Neural progenitor cell (in vitro differentiated cells): ENCODE measurements around the gene TAS1R1. TPM values are rescaled to one million over a fixed set of nuclear protein-coding genes. Genes with fewer than 3 reads are reported as not detected.
"Not testable (repeated sequence)": the region's sequence is repeated elsewhere in the genome, so short reads cannot be mapped to it uniquely, and the experiment has no call there.

ENCODE experiments used
- DNase-seq: peaks from one replicate; pipeline ENCODE4 v3.0.0-alpha.2; 2016; ENCODE audit warnings: low spot score
- H2AFZ ChIP-seq: fragments of 200-600 bp; sonication (generic); replicated peaks from 2 replicates; pipeline ENCODE4 v1.6.1; 2016; ENCODE audit warnings: antibody characterized with exemption
- H3F3A ChIP-seq: fragments of 200-600 bp; sonication (generic); 2 replicates; pipeline ENCODE4 v1.6.1; 2016; ENCODE audit warnings: antibody characterized with exemption, low read depth
- H3K27ac ChIP-seq: fragments of 200-600 bp; sonication (generic); 2 replicates; pipeline ENCODE4 v1.5.1; 2016; ENCODE audit warnings: mild to moderate bottlenecking
- H3K27me3 ChIP-seq: fragments of 200-600 bp; sonication (generic); 2 replicates; pipeline ENCODE4 v1.6.1; 2016; ENCODE audit warnings: mild to moderate bottlenecking, moderate library complexity
- H3K36me3 ChIP-seq: fragments of 200-600 bp; sonication (generic); 2 replicates; pipeline ENCODE4 v1.5.1; 2016
- H3K4me1 ChIP-seq: fragments of 200-600 bp; sonication (generic); 2 replicates; pipeline ENCODE4 v1.6.1; 2016; ENCODE audit warnings: mixed run types
- H3K4me2 ChIP-seq: fragments of 200-600 bp; sonication (generic); 2 replicates; pipeline ENCODE4 v1.6.1; 2016
- H3K4me3 ChIP-seq: fragments of 200-600 bp; sonication (generic); 2 replicates; pipeline ENCODE4 v1.5.1; 2016
- H3K79me2 ChIP-seq: fragments of 200-600 bp; sonication (generic); 2 replicates; pipeline ENCODE4 v1.6.1; 2016; ENCODE audit warnings: low read depth
- H3K9ac ChIP-seq: fragments of 200-600 bp; sonication (generic); 2 replicates; pipeline ENCODE4 v1.6.1; 2016
- H3K9me3 ChIP-seq: fragments of 200-600 bp; sonication (generic); 2 replicates; pipeline ENCODE4 v1.5.1; 2016; ENCODE audit warnings: low read depth
- H4K20me1 ChIP-seq: fragments of 200-600 bp; sonication (generic); 2 replicates; pipeline ENCODE4 v1.6.1; 2016; ENCODE audit warnings: low read depth
- H3K27ac Mint-ChIP-seq: 3 replicates; pipeline ENCODE4 v1.8.0; 2021; ENCODE audit warnings: mixed read lengths
- H3K27me3 Mint-ChIP-seq: 2 replicates; pipeline ENCODE4 v1.8.0; 2022; ENCODE audit warnings: low read depth, mild to moderate bottlenecking, inconsistent platforms, moderate library complexity, mixed read lengths; ENCODE audit not compliant: insufficient read depth
- H3K36me3 Mint-ChIP-seq: 3 replicates; pipeline ENCODE4 v1.8.0; 2021; ENCODE audit warnings: mixed read lengths
- H3K4me1 Mint-ChIP-seq: 3 replicates; pipeline ENCODE4 v1.8.0; 2021; ENCODE audit warnings: mixed read lengths
- H3K4me3 Mint-ChIP-seq: 3 replicates; pipeline ENCODE4 v1.8.0; 2021; ENCODE audit warnings: mild to moderate bottlenecking, moderate library complexity, mixed read lengths
- H3K9me3 Mint-ChIP-seq: 3 replicates; pipeline ENCODE4 v1.8.0; 2020; ENCODE audit warnings: mixed read lengths
- CTCF ChIP-seq: fragments of 200-600 bp; sonication (generic); IDR thresholded peaks from 2 replicates; pipeline ENCODE4 v1.5.1; 2017; ENCODE audit warnings: antibody characterized with exemption, mild to moderate bottlenecking
- EZH2 ChIP-seq: fragments of 200-600 bp; sonication (generic); IDR thresholded peaks from 2 replicates; pipeline ENCODE4 v1.6.1; 2017; ENCODE audit warnings: antibody characterized with exemption, mild to moderate bottlenecking, moderate library complexity
- EZH2phosphoT487 ChIP-seq: fragments of 200-600 bp; sonication (generic); IDR thresholded peaks from 2 replicates; pipeline ENCODE4 v1.6.1; 2017; ENCODE audit warnings: antibody characterized with exemption
- total RNA-seq: library from RNA; depleted of rRNA; stranded (reverse); fragments of >200 nt; gene quantifications from 2 replicates; pipeline ENCODE4 v1.2.3, GENCODE V29; 2015; ENCODE audit warnings: low replicate concordance

Gene TAS1R1
- total RNA-seq, 1 donor from 2014 or later = not detected

GRCh38 chr1:6547301-6547700 is 7.8 kb upstream of the TAS1R1 start:
- H3K27me3 ChIP-seq = no peaks in the 10 kb centered on the region
- H4K20me1 ChIP-seq = peaks cover 10% of the 10 kb centered on the region
- H3K4me3 Mint-ChIP-seq = no peak overlapping the region
- no peak overlapping the region for H3K9ac ChIP-seq
- H3K36me3 ChIP-seq = peaks cover 5% of the 10 kb centered on the region
- no peak overlapping the region for H3K4me3 ChIP-seq
- H3K27me3 Mint-ChIP-seq = no peaks in the 10 kb centered on the region
- H3K79me2 ChIP-seq = peaks cover 13% of the 10 kb centered on the region
- H3K9me3 Mint-ChIP-seq = no peaks in the 10 kb centered on the region
- no peak overlapping the region for H3K27ac ChIP-seq
- H3K9me3 ChIP-seq = no peaks in the 10 kb centered on the region
- H3K36me3 Mint-ChIP-seq = peaks cover 24% of the 10 kb centered on the region
- H3K27ac Mint-ChIP-seq = no peak overlapping the region
- TF ChIP-seq CTCF (no peak), EZH2phosphoT487 (no peak), EZH2 (no peak)
- DNase-seq = no peak
- no peak overlapping the region for H2AFZ ChIP-seq
- H3F3A ChIP-seq = peaks cover 3% of the 10 kb centered on the region
- no peaks in the 10 kb centered on the region for H3K4me1 ChIP-seq
- H3K4me1 Mint-ChIP-seq = no peaks in the 10 kb centered on the region
- H3K4me2 ChIP-seq = no peak overlapping the region

- H3K9me3 ChIP-seq = no peaks in the 10 kb centered on the region
- peak within 1 kb of the TSS; percentile 98 for H3K4me3 ChIP-seq
- H3K27ac ChIP-seq = no peak within 1 kb of the TSS
- peaks cover 13% of the 10 kb centered on the region for H4K20me1 ChIP-seq
- peak within 1 kb of the TSS; percentile 97 for H3K9ac ChIP-seq
- TF ChIP-seq EZH2 (no peak), CTCF (peak; percentile 86)
- Mint-ChIP-seq H3K27ac (no peak within 1 kb of the TSS), H3K4me3 (peak within 1 kb of the TSS; percentile 88), H3K36me3 (peaks cover 2% of the 10 kb centered on the region), H3K9me3 (no peaks in the 10 kb centered on the region), H3K4me1 (peaks cover 11% of the 10 kb centered on the region), H3K27me3 (peaks cover 2% of the 10 kb centered on the region)
- H2AFZ ChIP-seq = peak within 1 kb of the TSS; percentile 88
- H3K27me3 ChIP-seq = no peaks in the 10 kb centered on the region
- peaks cover 7% of the 10 kb centered on the region for H3K4me1 ChIP-seq
- peaks cover 3% of the 10 kb centered on the region for H3F3A ChIP-seq
- peak within 1 kb of the TSS; percentile 88 for H3K4me2 ChIP-seq
- peak; percentile 97 for DNase-seq
- H3K79me2 ChIP-seq = peaks cover 33% of the 10 kb centered on the region
- no peaks in the 10 kb centered on the region for H3K36me3 ChIP-seq
Measured at GRCh38 chr1:6554031-6554906, 838 bp upstream of the TAS1R1 start, which contains the start of gene NOL9. TSS of gene NOL9 (minus strand) at chr1:6554513. CDS start at chr1:6554502, 11 bp downstream.

GRCh38 chr1:6557597-6557996 is 2.5 kb downstream of the TAS1R1 start:
- no peak for TF ChIP-seq CTCF
- TF ChIP-seq EZH2 = no peak
- TF ChIP-seq EZH2phosphoT487 = no peak
- DNase-seq = no peak
- H3K79me2 ChIP-seq = peaks cover 17% of the 10 kb centered on the region
- no peaks in the 10 kb centered on the region for H3K27me3 ChIP-seq
- Mint-ChIP-seq H3K36me3 (no peaks in the 10 kb centered on the region), H3K27me3 (peaks cover 8% of the 10 kb centered on the region), H3K9me3 (no peaks in the 10 kb centered on the region), H3K4me1 (peaks cover 11% of the 10 kb centered on the region), H3K4me3 (no peak overlapping the region), H3K27ac (no peak overlapping the region)
- H4K20me1 ChIP-seq = peaks cover 13% of the 10 kb centered on the region
- H3K27ac ChIP-seq = no peak overlapping the region
- no peaks in the 10 kb centered on the region for H3K9me3 ChIP-seq
- no peak overlapping the region for H3K4me3 ChIP-seq
- no peak overlapping the region for H3K4me2 ChIP-seq
- H2AFZ ChIP-seq = no peak overlapping the region
- no peaks in the 10 kb centered on the region for H3F3A ChIP-seq
- no peak overlapping the region for H3K9ac ChIP-seq
- peaks cover 7% of the 10 kb centered on the region for H3K4me1 ChIP-seq
- no peaks in the 10 kb centered on the region for H3K36me3 ChIP-seq

- not testable (repeated sequence) for H3K27me3 Mint-ChIP-seq, DNase-seq, H3K4me1 ChIP-seq, H3K79me2 ChIP-seq, H3K9ac ChIP-seq, H3K4me1 Mint-ChIP-seq, H4K20me1 ChIP-seq, H3K9me3 ChIP-seq, H3K4me3 ChIP-seq, H3K9me3 Mint-ChIP-seq, H3K4me3 Mint-ChIP-seq, H2AFZ ChIP-seq, H3K36me3 Mint-ChIP-seq, H3K36me3 ChIP-seq, H3K27ac ChIP-seq, H3K4me2 ChIP-seq, H3F3A ChIP-seq, H3K27ac Mint-ChIP-seq, H3K27me3 ChIP-seq
Measured at GRCh38 chr1:6559161-6559560, 4.1 kb downstream of the TAS1R1 start.
